Astrocyte of the spinal cord (primary cell): ENCODE data around the gene TPPP2.
"Not testable (repeated sequence)": the region's sequence is repeated elsewhere in the genome, so short reads cannot be mapped to it uniquely, and the experiment has no call there.

ENCODE experiments used
- DNase-seq: peaks from one replicate; pipeline ENCODE4 v3.0.0; 2011; ENCODE audit warnings: low read depth, low spot score
- H3K4me3 ChIP-seq: 2 replicates; pipeline ENCODE4 v1.5.1; 2011; ENCODE audit warnings: low read depth, mild to moderate bottlenecking, low read length, moderate library complexity
- in situ Hi-C: cut with HindIII; loops from 2 replicates; pipeline ENCODE4 v1.10.0; 2017; ENCODE audit warnings: low sequenced_read_pairs
- TF ChIP-seq, protein P1 (sequence below): IDR thresholded peaks from 2 replicates; pipeline ENCODE4 v1.5.1; 2012; ENCODE audit warnings: low read depth, mild to moderate bottlenecking, low read length, inconsistent platforms

TPPP2 gene

DNA sequence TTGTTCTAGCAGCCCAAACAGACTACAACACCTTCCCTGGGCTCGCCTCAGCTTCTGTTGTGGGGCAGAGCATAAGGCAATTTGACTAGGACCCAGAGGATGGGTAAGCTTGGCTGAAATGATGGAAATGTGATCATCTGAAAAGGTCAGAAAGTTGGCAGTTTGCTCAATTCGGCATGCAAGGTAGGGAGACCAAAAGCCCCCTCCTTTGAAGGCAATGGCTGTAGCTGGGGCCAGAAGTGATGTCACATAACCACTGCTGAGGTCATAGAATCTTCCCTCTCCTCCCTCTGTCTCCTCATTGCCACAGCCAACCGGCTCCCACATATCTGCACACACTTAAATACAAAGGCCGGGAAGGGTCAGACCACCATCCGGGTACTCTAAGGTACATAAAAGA lies at the start of gene TPPP2:
TSS of gene TPPP2 (plus strand) at position 301 of the 400 bp plus-strand sequence. CDS start 365 bp downstream, outside the sequence.
- TF ChIP-seq, protein P1, sequence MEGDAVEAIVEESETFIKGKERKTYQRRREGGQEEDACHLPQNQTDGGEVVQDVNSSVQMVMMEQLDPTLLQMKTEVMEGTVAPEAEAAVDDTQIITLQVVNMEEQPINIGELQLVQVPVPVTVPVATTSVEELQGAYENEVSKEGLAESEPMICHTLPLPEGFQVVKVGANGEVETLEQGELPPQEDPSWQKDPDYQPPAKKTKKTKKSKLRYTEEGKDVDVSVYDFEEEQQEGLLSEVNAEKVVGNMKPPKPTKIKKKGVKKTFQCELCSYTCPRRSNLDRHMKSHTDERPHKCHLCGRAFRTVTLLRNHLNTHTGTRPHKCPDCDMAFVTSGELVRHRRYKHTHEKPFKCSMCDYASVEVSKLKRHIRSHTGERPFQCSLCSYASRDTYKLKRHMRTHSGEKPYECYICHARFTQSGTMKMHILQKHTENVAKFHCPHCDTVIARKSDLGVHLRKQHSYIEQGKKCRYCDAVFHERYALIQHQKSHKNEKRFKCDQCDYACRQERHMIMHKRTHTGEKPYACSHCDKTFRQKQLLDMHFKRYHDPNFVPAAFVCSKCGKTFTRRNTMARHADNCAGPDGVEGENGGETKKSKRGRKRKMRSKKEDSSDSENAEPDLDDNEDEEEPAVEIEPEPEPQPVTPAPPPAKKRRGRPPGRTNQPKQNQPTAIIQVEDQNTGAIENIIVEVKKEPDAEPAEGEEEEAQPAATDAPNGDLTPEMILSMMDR = no peak
- no peak for DNase-seq
- in situ Hi-C loops = no loop called here
- H3K4me3 ChIP-seq = no peak within 1 kb of the TSS

DNA sequence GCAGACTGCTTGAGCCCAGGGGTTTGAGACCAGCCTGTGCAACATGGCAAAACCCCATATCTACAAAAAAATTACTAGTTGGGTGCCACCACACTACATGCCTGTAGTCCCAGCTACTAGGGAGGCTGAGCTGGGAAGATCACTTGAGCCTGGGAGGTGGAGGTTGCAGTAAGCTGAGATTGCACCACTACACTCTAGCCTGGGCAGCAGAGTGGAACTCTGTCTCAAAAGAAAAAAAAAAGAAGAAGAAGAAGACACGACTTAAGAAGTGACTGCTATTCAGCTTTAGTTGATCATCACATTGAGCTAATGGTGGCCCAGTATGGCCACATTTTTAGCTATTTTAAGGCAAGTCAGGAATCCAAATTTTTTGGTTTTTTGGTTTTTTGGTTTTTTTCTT lies 49.1 kb upstream of the TPPP2 start:
- in situ Hi-C loops = no loop called here
- no peak overlapping the region for H3K4me3 ChIP-seq

DNA sequence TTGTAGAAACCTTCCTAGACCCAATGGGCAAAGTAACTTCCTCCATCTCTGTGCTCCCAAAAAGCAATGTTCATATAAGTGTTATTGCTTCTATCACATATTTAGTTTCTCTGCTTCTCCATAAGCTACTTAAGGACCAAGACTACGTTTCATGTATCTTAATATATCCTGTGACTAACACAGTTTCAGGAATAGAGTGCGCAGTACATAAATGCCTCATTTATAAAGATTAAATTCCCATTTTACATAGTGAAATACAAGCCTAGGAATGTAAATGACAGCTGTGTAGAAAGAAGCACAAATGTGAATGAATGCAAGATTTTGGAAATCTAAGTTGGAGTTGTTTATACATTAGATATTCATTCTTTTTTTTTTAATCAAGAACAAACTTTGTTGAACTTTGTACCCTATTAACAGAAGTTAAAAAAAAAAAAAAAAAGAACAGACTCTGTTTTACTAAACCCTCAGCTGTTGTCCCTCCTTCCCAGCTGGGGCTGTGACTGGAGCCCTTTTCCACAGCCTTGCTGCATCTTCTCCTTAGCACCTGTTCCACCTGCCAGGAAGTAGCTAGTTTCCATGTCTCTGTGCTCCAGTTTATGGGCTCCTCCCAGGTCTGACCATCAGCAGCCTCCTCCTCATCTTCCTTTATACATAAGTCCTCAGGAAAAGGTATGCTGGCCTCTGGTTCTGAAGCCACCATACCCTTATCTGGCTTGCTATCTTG lies 47.2 kb upstream of the TPPP2 start:
- TF ChIP-seq, protein P1 = no peak
- no peak overlapping the region for H3K4me3 ChIP-seq
- DNase-seq = no peak
- in situ Hi-C loops = no loop called here

More for the DNA sequence above, 49.1 kb upstream of the TPPP2 start:
- DNase-seq = no peak
- TF ChIP-seq, protein P1 = no peak

DNA sequence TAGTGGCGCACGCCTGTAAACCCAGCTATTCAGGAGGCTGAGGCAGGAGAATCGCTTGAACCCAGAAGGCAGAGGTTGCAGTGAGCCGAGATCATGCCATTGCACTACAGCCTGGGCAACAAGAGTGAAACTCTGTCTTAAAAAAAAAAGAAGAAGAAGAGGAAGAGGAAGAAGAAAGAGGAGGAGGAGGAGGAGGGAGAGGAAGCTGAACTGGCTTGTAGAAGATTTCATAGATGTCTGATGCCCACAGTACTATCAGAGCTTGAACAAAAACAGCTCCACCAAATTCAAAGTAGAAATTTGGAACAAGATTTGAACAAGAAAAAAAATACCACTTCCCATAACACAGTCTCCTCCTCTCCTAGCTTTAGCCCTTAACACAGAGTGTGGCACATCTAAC lies 44.4 kb upstream of the TPPP2 start:
- DNase-seq, in situ Hi-C loops, H3K4me3 ChIP-seq: not testable (repeated sequence)

DNA sequence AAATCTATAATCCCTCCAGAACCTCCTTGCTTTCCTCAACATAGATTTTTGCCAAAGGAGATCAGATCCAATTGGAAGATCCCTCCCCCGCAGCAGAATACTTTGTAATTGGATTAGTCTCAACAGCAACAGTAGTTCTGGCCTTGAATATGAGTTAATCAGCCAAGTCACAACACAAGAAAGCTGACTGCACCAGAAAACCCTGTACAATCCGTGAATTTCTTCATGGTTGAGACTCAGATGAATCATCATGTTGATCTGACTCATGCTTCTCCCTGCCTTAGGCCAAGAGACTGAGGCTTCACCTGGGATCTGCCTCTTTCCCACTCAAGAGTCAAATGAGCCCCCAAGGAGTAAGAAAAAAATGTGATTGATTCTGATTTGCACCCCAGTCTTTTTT lies 43.2 kb upstream of the TPPP2 start:
- in situ Hi-C loops = no loop called here
- TF ChIP-seq, protein P1 = no peak
- H3K4me3 ChIP-seq = no peak overlapping the region
- DNase-seq = peak; percentile 94

DNA sequence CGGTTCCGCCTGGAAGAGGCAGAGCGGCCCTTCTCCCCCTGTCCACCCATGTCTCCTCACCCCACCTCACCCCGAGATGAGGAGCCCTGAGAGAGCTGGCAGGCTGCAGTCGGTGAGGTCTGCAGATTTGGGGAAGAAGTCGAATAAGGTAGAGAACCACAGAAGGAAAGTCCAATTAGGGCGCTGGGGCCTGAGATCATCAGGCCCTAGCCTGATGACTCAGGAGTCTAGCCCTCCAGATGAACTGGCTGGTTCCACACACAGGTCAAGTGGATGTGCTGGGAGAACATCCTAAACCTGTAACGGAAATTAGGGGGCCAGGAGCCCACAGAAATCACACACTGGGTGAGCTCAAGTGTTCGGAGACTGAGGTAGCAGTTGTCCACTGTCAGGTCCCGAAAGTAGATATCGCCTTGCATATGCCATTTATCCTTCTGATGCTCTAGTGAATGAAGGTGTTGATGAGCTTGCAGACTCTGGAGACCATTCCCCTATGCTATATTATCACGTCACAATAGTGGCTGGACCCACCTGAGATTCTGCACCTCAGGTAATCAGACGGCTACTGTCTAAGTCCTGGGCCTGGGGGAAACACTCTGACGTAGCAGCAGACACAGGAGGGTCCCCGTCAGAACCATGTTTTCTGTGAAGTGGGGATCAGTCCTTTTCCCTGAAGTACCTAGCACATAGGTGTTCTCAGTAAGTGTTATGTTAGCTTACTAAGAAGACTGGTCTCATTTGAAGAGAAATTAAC lies 41.1 kb upstream of the TPPP2 start:
- TF ChIP-seq, protein P1 = no peak
- in situ Hi-C loops = no loop called here
- no peak overlapping the region for H3K4me3 ChIP-seq
- no peak for DNase-seq

DNA sequence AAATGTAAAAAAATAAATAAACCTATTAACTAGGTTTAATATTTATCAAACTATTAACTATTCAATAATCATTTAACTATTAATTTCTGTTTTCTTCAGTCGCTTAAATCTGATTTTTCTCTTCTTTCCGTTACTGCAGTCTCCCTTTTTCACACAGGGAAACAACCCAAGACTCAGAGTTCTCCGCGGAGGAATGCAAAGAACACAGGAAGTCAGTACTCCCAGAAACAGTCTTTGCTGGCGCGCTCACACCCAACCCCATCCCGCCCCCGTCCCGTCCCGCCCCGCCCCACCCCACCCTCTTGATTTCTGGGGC lies 40.6 kb upstream of the TPPP2 start:
- DNase-seq = no peak
- TF ChIP-seq, protein P1 = no peak
- H3K4me3 ChIP-seq = peak overlapping the region; percentile 89
- in situ Hi-C loops = no loop called here
